Activated effector memory CD4-positive, alpha-beta T cell treated with Interleukin-2 at 50 U/mL for 16 hours (primary cell): ENCODE results near the gene MBNL1.
A peak's percentile ranks its signal among the peaks of the same experiment; 100 is the strongest.

Experiments used
- DNase-seq: peaks from one replicate; pipeline ENCODE4 v3.0.0-alpha.2; 2020

Gene MBNL1

DNA sequence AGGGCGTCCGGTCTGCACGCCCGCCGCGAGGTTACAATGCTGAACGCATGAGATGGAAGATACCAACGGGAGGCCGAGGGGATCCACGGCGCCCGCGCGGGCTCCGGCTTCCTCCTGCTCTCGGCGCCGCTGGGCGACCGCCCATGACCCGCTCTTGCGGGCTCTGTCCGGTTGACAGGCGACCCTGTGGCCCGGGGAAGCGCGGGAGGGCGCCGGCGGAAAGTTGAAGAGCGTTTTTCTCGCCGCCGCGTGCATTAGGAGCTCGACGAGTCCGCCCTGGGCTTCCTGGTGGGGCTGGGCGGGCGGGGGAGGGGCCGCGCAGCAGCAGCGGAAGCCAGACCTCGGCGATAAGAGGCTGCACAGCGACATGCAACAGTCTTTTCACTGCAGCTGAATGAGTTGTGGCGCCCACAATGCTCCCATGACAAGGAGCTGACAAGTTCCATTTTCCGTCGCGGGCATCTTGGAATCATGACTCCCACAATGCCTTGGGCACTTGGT, at the start of gene MBNL1:
MBNL1 (plus strand) TSS at position 375 of the 501 bp plus-strand sequence. CDS start 31,265 bp downstream, outside the sequence.
- peak; percentile 78 for DNase-seq

DNA sequence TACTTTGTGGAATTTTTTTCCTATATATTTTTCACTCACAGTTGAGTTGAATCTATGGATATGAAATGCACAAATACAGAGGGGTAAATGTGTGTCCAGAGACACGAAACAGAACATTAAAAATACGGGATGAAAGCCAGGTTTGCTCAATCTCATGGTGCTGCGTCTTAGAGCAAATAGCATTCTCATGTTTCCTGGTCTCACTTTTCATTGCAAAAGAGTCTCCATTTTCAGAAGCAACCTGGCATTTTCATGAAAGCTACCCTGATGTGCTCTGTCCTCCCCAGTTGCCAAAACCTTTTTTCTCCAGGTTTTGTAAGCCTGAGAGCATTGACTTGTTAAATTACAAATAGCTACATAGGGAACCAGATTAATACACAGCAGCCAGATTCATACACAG, 49.5 kb upstream of the MBNL1 start:
- DNase-seq = no peak

DNA sequence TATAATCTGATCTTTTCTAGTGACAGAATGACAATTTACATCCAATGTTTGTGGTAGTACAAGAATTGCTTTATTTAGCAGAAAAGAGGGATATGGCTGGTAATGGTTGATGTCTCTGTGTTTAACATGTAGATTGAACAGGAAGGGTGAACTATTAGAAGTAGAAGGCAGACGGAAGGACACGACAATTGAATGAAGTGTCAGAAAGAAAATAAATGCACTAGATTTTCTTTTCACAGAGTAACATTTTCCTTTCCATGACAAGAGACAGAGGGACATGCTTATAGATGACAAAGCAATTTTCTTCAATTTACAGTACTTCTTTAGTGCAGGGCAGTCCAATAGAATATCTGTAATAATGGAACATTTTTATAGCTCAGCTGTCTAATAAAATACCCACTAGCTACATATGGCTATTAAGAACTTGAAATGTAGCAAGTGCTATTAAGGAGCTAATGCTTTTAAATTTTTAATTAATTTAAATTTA, 48.9 kb upstream of the MBNL1 start:
- no peak for DNase-seq

GRCh38 chr3:152222327-152222726, 46.4 kb upstream of the MBNL1 start:
- no peak for DNase-seq

DNA sequence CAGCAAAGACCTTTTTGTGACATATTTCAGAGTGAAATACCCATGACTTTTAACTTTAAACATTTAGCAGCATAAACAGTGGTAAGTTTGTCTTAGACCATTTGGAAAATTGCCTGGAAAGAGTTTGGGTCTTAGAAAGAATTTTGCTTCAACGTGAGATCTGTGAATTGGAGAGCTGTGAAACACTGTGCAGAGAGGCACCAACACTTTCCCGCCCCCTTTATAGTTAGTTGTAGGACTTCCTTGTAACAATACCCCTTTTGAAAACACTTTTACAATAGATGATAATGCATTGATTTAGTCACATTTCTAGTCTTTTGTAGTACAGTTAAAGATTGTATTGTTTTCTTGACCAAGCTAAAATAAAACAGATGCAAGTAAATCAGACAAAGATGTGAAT, 43.5 kb upstream of the MBNL1 start:
- DNase-seq = no peak

GRCh38 chr3:152226176-152226575, 42.6 kb upstream of the MBNL1 start:
- no peak for DNase-seq

DNA sequence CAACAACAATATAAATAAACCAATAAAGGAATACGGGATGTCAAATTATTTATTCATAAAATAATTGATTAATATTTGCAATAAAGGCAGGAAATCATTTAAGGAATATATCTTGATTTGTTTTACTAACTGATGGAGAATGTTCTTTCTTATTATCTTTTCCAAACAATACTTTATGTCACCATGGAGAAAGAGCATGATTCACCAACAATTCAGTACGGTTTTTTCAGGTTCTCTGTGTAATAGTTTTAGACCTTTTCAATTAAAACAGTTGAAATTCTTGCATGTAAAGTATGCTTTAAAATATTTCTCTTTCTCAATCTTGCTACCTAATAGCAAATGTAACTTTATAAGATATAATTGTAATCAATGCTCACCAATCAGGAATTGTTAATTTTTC, 41.7 kb upstream of the MBNL1 start:
- DNase-seq = no peak

DNA sequence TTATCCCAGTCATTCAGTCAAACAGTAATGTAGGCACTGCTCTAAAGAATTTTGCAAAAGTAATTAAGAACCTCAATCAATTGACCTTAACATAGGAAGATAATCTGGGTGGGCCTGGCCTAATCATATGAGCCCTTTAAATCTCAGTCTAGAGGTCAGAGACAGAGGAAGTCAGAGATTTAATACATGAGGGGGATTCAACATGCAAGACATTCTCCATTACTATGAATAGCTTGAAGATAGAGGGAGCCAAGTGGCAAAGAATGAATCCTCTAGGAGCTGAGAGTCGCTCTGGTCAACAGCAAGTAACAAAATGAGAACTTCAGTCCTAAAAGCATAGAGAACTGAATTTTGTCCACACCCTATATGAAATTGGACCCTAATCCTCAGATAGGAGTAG, 39.0 kb upstream of the MBNL1 start:
- no peak for DNase-seq

- DNase-seq = no peak
These were observed 38.4 kb upstream of the MBNL1 start for GRCh38 chr3:152230370-152230769.

GRCh38 chr3:152232001-152232400, 36.7 kb upstream of the MBNL1 start:
- no peak for DNase-seq

GRCh38 chr3:152232679-152233078, 36.0 kb upstream of the MBNL1 start:
- DNase-seq = no peak

- no peak for DNase-seq
These were observed 33.9 kb upstream of the MBNL1 start for GRCh38 chr3:152234657-152235375.

DNA sequence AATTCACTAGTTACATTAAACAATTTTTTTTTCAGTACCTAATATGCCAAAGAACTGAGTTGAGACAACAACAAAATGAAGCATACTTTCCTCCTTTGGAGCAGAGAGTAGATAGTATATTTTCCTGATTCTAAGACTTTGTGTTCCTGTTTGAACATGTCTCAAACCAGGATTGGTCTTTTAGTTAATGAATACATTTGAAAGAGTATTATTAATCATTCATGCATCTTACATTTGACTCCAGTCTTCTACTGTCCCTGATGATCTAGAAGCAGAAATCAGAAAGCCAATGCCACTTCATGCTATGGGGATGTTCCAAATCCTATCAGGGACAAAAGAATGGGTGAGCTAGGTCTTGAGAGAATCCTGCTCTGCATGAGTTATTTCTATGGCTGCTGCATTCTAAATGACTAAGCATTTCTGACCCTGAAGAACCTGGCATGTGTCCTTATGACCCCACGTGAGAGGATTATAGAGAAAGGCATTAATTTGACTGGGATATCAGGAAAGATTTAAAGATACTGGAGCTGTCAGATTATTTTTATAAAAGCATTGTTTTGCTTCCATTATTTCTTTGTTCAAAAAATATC, 32.9 kb upstream of the MBNL1 start:
- DNase-seq = no peak

GRCh38 chr3:152236716-152237115, 32.0 kb upstream of the MBNL1 start:
- no peak for DNase-seq

DNA sequence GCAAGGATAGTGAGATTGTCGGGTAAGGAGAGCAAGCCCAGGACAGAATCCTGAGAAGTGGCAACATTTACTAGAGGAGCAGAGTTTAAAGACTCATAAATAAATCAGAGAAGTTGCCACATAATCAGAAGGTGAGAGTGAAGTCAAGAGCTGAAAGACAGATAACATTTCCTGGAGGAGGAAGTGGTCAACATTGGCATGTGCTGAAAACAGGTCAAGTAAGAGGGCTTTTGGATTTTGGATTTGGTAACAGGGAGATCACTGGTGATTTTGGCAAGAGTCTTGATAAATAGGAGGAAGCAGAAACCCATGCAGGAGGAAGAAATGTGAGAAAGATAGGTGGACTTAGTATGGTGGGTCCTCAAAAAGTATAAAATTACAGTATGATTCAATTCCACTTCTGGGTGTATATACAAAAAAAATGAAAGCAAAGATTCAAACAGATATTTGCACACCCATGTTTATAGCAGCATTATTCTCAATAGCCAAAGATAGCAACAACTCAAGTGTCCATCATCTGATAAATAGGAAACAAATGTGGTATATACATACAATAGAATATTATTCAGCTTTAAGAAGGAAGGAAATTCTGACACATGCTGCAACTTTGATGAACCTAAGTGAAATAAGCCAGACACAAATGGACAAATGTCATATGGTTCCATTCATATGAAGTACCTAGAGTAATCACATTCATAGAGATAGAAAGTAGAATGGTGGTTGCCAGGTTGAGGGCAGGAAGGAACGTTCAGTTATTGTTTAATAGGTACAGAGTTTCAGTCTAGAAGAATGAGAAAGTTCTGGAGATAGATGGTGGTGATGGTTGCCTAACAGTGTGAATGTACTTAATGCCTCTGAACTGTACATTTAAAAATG, 27.3 kb upstream of the MBNL1 start:
- DNase-seq = no peak

GRCh38 chr3:152243301-152243711, 25.4 kb upstream of the MBNL1 start:
- DNase-seq = no peak

- peak; percentile 29 for DNase-seq
These were observed 24.8 kb upstream of the MBNL1 start for GRCh38 chr3:152243721-152244516.

DNA sequence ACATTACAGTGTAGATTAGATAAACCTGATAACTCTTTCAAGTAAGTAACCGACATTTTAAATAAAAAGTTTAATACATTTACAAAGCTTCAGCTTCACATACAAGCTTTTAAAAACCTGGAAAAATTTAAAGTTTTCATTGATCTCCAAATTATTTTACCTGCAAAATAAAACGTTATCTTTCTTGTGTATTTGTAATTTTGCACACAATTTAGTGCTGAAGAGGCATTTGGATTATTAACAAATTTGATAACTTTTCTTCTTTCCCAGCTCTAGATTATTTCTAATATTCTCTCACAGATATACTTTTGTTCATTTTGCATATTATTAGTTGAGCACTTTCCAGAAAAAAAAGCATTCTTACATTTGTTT, 24.2 kb upstream of the MBNL1 start:
- no peak for DNase-seq

GRCh38 chr3:152245498-152246170, 23.1 kb upstream of the MBNL1 start:
- DNase-seq = no peak

DNA sequence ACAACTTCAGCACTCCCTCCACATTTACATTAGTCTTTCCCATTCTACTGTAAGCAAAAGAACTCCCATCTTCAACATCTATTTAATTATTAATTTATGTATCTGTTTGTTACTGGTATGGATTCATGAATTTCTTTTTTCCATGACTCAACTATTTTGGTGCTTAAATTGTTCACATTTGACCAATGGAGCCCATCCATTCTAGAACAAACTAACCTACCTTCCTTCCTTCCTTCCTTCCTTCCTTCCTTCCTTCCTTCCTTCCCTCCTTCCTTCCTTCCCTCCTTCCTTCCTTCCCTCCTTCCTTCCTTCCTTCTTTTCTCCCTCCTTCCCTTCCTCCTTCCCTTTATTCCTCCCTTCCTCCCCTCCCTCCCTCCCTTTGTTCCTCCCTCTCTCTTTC, 16.8 kb upstream of the MBNL1 start:
- no peak for DNase-seq

DNA sequence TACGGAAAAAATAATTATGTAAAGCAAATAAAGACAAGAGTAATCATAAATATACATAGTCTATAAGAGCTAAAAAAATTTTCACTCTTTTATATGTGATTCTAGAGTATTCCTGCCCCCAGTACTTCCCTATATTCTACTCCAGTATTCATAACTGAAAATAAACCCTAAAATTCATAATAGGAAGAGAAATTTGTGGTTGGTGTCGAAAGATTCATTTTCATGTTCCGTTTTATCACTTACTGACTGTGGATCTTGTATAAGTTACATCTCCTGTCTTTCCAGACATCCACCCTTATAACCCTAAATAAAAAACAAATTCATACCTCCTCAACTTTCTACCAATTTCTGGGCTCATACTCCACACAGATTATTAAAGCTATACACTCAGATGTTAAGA, 16.0 kb upstream of the MBNL1 start:
- no peak for DNase-seq

DNA sequence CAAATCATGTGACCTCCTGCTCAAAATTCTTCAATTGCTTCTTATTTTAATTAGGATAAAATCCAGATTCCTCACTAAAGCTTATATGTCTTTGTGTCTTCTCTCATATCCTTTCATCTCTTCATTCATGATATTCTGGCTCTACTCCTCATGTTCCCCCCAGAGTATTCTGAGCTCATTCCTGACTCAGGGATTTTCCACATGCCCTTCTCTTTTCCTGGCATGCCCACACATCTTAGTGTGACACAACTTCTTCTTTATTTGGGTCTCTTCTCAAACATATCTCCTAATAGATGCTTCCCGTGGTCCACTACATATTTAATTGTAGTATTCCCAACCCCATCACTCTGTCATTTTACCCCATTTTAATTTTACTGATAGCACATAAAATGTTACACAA, 15.2 kb upstream of the MBNL1 start:
- DNase-seq = no peak
